Cerebellar cortex (tissue), 1 donor: ENCODE results near the gene STX5.
"Not testable (repeated sequence)": the region's sequence is repeated elsewhere in the genome, so short reads cannot be mapped to it uniquely, and the experiment has no call there.

ENCODE experiments used
- DNase-seq: peaks from one replicate; pipeline ENCODE4 v3.0.0-alpha.2; 2015; ENCODE audit warnings: low spot score

STX5 gene

GRCh38 chr11:62854013-62854824 lies 22.4 kb upstream of the STX5 start:
- DNase-seq, result no peak

- DNase-seq, result no peak
Measured at GRCh38 chr11:62853279-62853965, 21.6 kb upstream of the STX5 start.

GRCh38 chr11:62852523-62853188 lies 20.8 kb upstream of the STX5 start:
- no peak for DNase-seq

- DNase-seq, result peak; percentile 50
Measured at GRCh38 chr11:62851807-62852522, 20.1 kb upstream of the STX5 start.

- DNase-seq, result peak; percentile 74
Measured at GRCh38 chr11:62850911-62851806, 19.3 kb upstream of the STX5 start.

GRCh38 chr11:62847767-62848314 lies 16.0 kb upstream of the STX5 start:
- DNase-seq, result no peak

- no peak for DNase-seq
Measured at GRCh38 chr11:62846177-62846576, 14.3 kb upstream of the STX5 start.

- DNase-seq, result no peak
Measured at GRCh38 chr11:62844154-62844553, 12.3 kb upstream of the STX5 start.

DNA sequence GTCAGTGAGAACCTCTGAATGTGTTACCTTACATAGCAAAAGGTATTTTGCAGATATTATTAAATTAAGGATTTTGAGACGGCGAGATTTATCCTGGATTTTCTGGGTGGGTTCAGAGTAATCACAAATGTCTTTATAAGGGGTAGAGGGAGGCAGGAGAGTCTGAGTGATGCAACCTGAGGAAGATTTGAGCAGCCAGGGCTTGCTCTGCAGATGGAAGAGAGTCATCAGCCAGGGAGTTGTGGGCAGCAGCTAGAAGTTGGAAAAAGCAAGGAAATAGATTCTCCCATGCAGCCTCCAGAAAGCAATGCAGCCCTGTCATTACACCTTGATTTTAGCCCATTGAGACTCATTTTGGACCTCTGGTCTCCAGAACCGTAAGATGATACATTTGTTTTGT lies 11.6 kb upstream of the STX5 start:
- no peak for DNase-seq

GRCh38 chr11:62842891-62843290 lies 11.0 kb upstream of the STX5 start:
- DNase-seq, result not testable (repeated sequence)

GRCh38 chr11:62842171-62842741 lies 10.4 kb upstream of the STX5 start:
- DNase-seq, result no peak

DNA sequence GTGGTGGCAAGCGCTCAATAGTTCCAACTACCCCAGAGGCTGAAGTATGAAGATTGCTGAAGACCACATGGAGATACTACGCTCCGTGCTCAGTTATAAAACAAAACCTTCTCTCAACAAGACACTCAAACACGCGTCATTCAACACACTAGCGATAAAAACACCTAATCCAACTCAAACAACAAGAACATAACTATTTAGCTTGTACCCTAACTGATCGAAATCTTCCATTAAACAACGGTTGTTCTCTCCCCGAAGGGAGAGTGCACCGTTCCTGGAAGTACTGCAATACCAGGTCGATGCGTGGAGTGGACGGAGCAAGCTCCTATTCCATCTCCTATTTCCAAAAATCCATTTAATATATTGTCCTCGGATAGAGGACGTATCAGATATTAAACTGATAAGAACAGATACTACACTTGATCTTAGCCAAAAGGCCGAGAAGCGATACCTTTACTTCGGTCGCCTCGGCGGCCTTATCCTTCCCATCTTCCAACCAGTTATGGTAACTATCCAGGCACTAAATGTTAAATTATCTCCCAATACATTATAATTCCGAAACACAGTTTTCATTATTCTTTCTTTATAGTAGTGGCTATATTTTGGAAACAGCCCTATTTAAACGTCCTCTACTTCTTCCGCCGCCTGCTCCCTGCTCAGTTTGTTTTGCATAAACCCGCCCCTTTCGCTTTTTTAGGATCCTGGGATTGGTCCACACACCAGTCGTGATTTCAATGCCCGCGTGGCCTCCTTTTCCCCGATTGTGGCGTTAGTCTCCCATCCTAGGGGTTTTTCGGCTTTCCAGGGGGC lies 9.7 kb upstream of the STX5 start:
- peak; percentile 100 for DNase-seq

- peak; percentile 91 for DNase-seq
Measured at GRCh38 chr11:62840721-62841360, 9.0 kb upstream of the STX5 start.

- DNase-seq, result peak; percentile 96
Measured at GRCh38 chr11:62839050-62839945, 7.4 kb upstream of the STX5 start, which contains the start of gene WDR74. Gene WDR74 (minus strand): TSS chr11:62839590. CDS start chr11:62839570, 20 bp downstream.

- DNase-seq, result no peak
Measured at GRCh38 chr11:62835336-62835735, 3.5 kb upstream of the STX5 start.

DNA sequence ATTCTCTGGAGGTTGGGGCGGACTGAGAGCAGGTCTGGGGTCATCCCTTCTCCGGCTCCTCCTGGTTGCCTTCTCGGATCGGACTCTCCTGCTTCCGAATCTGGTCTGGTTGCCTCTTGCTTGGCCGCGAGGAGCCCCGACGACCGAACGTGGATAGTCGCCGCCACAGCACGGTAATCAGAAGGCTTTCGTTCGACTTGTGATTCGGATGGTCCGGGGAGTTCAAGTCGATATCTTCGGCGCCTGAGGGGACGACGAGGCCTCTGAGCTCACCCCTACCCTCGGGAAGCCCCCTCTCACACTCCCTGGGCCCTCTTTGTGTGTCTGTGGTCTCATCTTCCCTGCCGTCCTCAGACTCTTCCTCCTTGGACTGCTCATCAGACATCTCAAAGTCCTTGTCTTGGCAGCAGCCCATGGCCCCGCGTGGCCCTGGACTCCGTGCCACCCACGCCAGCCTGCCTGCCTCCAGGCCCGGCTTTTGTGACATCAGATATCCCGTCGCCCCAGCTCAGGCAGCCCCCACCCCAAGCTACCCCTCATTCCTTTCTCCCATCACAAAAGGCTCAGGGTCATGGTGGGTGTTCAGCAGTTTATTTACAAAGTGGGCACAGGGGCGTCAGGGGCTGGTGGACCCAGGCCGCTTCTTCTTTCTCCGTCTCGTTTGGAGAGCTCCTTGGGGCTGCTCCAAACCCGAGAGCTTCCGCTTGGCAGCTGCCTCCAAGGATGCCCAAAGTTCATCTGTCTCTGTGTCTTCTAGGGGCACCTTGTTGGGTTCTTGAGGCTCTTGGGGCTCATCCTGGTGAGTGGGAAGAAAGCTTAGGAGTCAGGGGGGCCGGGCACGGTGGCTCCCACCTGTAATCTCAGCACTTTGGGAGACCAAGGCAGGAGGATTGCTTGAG lies 734 bp upstream of the STX5 start, which contains the start of gene TEX54:
TEX54 (minus strand) TSS at position 506 of the 899 bp plus-strand sequence.
- DNase-seq, result no peak
